Endothelial cell of umbilical vein (primary cell): Measurements from ENCODE around the gene FHOD3. TPM values are rescaled to one million over a fixed set of nuclear protein-coding genes. Genes with fewer than 3 reads are reported as not detected.

Experiments
- BruUV-seq: library from RNA; stranded (reverse); fragments of 400-500 nt; replicated peaks from 2 replicates; lab custom pipeline; 2021; lab: Mats Ljungman, UMichigan
- CTCF ChIA-PET: fragments of 300-600, 350-600 bp; sonication (Branson Sonifier 250); formaldehyde crosslinking; loops from one replicate; lab custom pipeline; 2021; ENCODE audit warnings: antibody characterized with exemption, inconsistent platforms; lab: Charles Lee
- POLR2A ChIA-PET: fragments of 300-600, 350-600 bp; sonication (Branson Sonifier 250); formaldehyde crosslinking; loops from one replicate; lab custom pipeline; 2021; ENCODE audit warnings: antibody characterized with exemption, inconsistent platforms; lab: Charles Lee
- DNase-seq: peaks from one replicate; pipeline ENCODE4 v3.0.0-alpha.2; 2011; ENCODE audit warnings: low read depth, low spot score
- FAIRE-seq: peaks from 2 replicates; lab custom pipeline; 2011; peaks lifted over from hg19 to GRCh38; lab: Jason Lieb, UNC
- H2AFZ ChIP-seq: 2 replicates; pipeline ENCODE4 v1.6.0; 2012; ENCODE audit warnings: low read depth, low read length, control low read depth, inconsistent platforms
- H3K27ac ChIP-seq: 2 replicates; pipeline ENCODE4 v1.5.1; 2011; ENCODE audit warnings: low read depth, mild to moderate bottlenecking, control low read depth, low read length, moderate library complexity; ENCODE audit not compliant: insufficient read depth
- H3K27me3 ChIP-seq, 2 experiments: 2 replicates each; pipeline versions ENCODE4 v1.6.0 to v1.6.1; 2011; ENCODE audit warnings: low read length in 2 of 2, mixed read lengths in 1 of 2; ENCODE audit not compliant: control insufficient read depth in 2 of 2, insufficient read depth in 2 of 2
- H3K36me3 ChIP-seq, 2 experiments: 2 replicates in 1 of 2; 3 replicates in 1 of 2; pipeline ENCODE4 v1.5.1; 2011; ENCODE audit warnings: low read length in 2 of 2, mild to moderate bottlenecking in 1 of 2, moderate library complexity in 1 of 2; ENCODE audit not compliant: control insufficient read depth in 2 of 2, insufficient read depth in 2 of 2; ENCODE audit errors: extremely low read depth in 1 of 2
- H3K4me1 ChIP-seq: 3 replicates; pipeline ENCODE4 v1.5.1; 2011; ENCODE audit warnings: mild to moderate bottlenecking, low read length; ENCODE audit not compliant: control insufficient read depth, insufficient read depth; ENCODE audit errors: extremely low read depth
- H3K4me2 ChIP-seq: 2 replicates; pipeline ENCODE4 v1.6.1; 2011; ENCODE audit warnings: low read length, control low read depth, mixed read lengths; ENCODE audit not compliant: insufficient read depth
- H3K4me3 ChIP-seq, 3 experiments: fragments of 200-600 bp in 1 of 3; sonication (generic), shearing (Covaris generic) in 1 of 3; replicated peaks in 1 of 3; 2 replicates each; pipeline ENCODE4 v1.5.1; 2011 to 2016; ENCODE audit warnings: control low read depth in 3 of 3, low read length in 3 of 3, mild to moderate bottlenecking in 2 of 3, inconsistent platforms in 1 of 3, low read depth in 1 of 3, moderate library complexity in 1 of 3; ENCODE audit not compliant: insufficient read depth in 1 of 3
- H3K79me2 ChIP-seq: 2 replicates; pipeline ENCODE4 v1.6.0; 2012; ENCODE audit warnings: low read length, inconsistent platforms; ENCODE audit not compliant: control insufficient read depth, insufficient read depth
- H3K9ac ChIP-seq: replicated peaks from 2 replicates; pipeline ENCODE3; 2011; ENCODE audit warnings: low read length, control low read depth; ENCODE audit not compliant: insufficient read depth; ENCODE audit errors: extremely low read depth
- H3K9me1 ChIP-seq: replicated peaks from 3 replicates; pipeline ENCODE4 v1.6.0; 2011; ENCODE audit warnings: mild to moderate bottlenecking, low read length; ENCODE audit not compliant: control insufficient read depth, insufficient read depth; ENCODE audit errors: extremely low read depth
- H3K9me3 ChIP-seq: replicated peaks from 2 replicates; pipeline ENCODE4 v1.5.1; 2012; ENCODE audit warnings: low read length, inconsistent platforms; ENCODE audit not compliant: control insufficient read depth, insufficient read depth
- H4K20me1 ChIP-seq: replicated peaks from 2 replicates; pipeline ENCODE3; 2011; ENCODE audit warnings: mild to moderate bottlenecking, low read length; ENCODE audit not compliant: control insufficient read depth, insufficient read depth; ENCODE audit errors: extremely low read depth
- CTCF ChIP-seq, 2 donors: IDR thresholded peaks; 1 replicate in 1 of 2; 2 replicates in 1 of 2; pipeline ENCODE4 v1.5.1; 2011; ENCODE audit warnings: low read length in 2 of 2, mild to moderate bottlenecking in 2 of 2, moderate library complexity in 2 of 2, control low read depth in 1 of 2, inconsistent platforms in 1 of 2, low read depth in 1 of 2; ENCODE audit not compliant: insufficient read depth in 1 of 2; ENCODE audit errors: extremely low read depth in 1 of 2
- EZH2 ChIP-seq: IDR thresholded peaks from 2 replicates; pipeline ENCODE4 v1.6.1; 2012; ENCODE audit warnings: borderline replicate concordance, low read depth, mild to moderate bottlenecking, moderate library complexity, low read length, inconsistent platforms; ENCODE audit not compliant: severe bottlenecking
- FOS ChIP-seq: IDR thresholded peaks from 2 replicates; pipeline ENCODE4 v1.6.1; 2011; ENCODE audit warnings: mild to moderate bottlenecking, low read length, moderate library complexity, borderline replicate concordance; ENCODE audit not compliant: insufficient read depth
- GATA2 ChIP-seq: IDR thresholded peaks from 2 replicates; pipeline ENCODE4 v1.7.0; 2011; ENCODE audit warnings: low read depth, mild to moderate bottlenecking, moderate library complexity, mixed read lengths, low read length; ENCODE audit not compliant: insufficient read length, insufficient read depth
- JUN ChIP-seq: IDR thresholded peaks from 2 replicates; pipeline ENCODE4 v1.6.1; 2011; ENCODE audit warnings: borderline replicate concordance, low read depth; ENCODE audit not compliant: insufficient read length, insufficient read depth
- MYC ChIP-seq: IDR thresholded peaks from one replicate; pipeline ENCODE4 v1.6.1; 2011; ENCODE audit warnings: mild to moderate bottlenecking, low read depth, low read length
- POLR2A ChIP-seq: IDR thresholded peaks from 2 replicates; pipeline ENCODE4 v1.6.1; 2012; ENCODE audit warnings: low read depth, mild to moderate bottlenecking, control low read depth, low read length
- POLR2AphosphoS5 ChIP-seq: IDR thresholded peaks from 2 replicates; pipeline ENCODE4 v1.6.1; 2012; ENCODE audit warnings: low read depth, mild to moderate bottlenecking, control low read depth, low read length, moderate library complexity; ENCODE audit not compliant: insufficient read depth
- dilution Hi-C: fragments of 300-500 bp; cut with MboI; formaldehyde crosslinking; loops from one replicate; pipeline ENCODE4 v1.15.0; 2019; ENCODE audit warnings: low sequenced_read_pairs; ENCODE audit not compliant: extremely low pct_ligation_motif_present
- intact Hi-C: fragments of 100-400 bp; cut with micrococcal nuclease; formaldehyde crosslinking; loops from one replicate; pipeline ENCODE4 v1.10.0; 2022
- polyA plus RNA-seq, 4 experiments: library from polyadenylated mRNA; depleted of rRNA in 3 of 4; stranded (reverse) in 3 of 4; unstranded in 1 of 4; fragments of >200 nt; gene quantifications; 2 replicates each; pipeline versions ENCODE4 v1.2.1 to v1.2.3, GENCODE V29; 2011 to 2012; ENCODE audit warnings: missing spikeins in 1 of 4
- total RNA-seq: library from RNA; stranded (reverse); gene quantifications from 2 replicates; pipeline ENCODE4 v1.2.3, GENCODE V29; 2021
- TF ChIP-seq, protein P1 (sequence below): IDR thresholded peaks from 2 replicates; pipeline ENCODE4 v1.6.1; 2011; ENCODE audit not compliant: insufficient read depth, insufficient read length

FHOD3 gene
- total and polyA plus RNA-seq, 2 donors (not counting 3 experiments of a cell fraction or from before 2014, with no cell fraction given): 0.06 to 1.5 TPM

GRCh38 chr18:36459203-36459602 is 161.7 kb downstream of the FHOD3 start:
- H3K9ac ChIP-seq: no peak overlapping the region
- no peaks in the 10 kb centered on the region for H3K9me3 ChIP-seq
- H3K79me2 ChIP-seq: no peaks in the 10 kb centered on the region
- intact Hi-C loops: no loop called here
- H3K9me1 ChIP-seq: no peaks in the 10 kb centered on the region
- H3K4me3 ChIP-seq: no peak overlapping the region
- H3K36me3 ChIP-seq: no peaks in the 10 kb centered on the region
- peaks cover 0 to 2% of the 10 kb centered on the region in 2 experiments for H3K27me3 ChIP-seq
- CTCF ChIA-PET: interaction anchor here (0.9 to 1.6 kb wide), 3 partner anchors 12 to 229 kb away, joined by 3 read pairs; no protein-coding TSS in a partner anchor
- FAIRE-seq (no peak), DNase-seq (no peak)
- dilution Hi-C loops: no loop called here
- H3K4me2 ChIP-seq: no peak overlapping the region
- TF ChIP-seq, protein P1, sequence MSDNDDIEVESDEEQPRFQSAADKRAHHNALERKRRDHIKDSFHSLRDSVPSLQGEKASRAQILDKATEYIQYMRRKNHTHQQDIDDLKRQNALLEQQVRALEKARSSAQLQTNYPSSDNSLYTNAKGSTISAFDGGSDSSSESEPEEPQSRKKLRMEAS: no peak
- no peak for TF ChIP-seq JUN
- no peak for TF ChIP-seq FOS
- no peak for TF ChIP-seq GATA2
- no peak for TF ChIP-seq POLR2A
- no peak for TF ChIP-seq POLR2AphosphoS5
- no peak for TF ChIP-seq EZH2
- TF ChIP-seq MYC: no peak
- no peak for TF ChIP-seq CTCF (IDR thresholded peaks at IDR 0.05; ENCODE audit: extremely low read depth in 1 of 2, insufficient read depth in 1 of 2, low read depth in 1 of 2, low read length in 2 of 2)
- H2AFZ ChIP-seq: no peak overlapping the region
- POLR2A ChIA-PET: no interaction called here
- no peaks in the 10 kb centered on the region for H3K4me1 ChIP-seq
- H4K20me1 ChIP-seq: no peaks in the 10 kb centered on the region
- BruUV-seq: no TSS peak
- no peak overlapping the region for H3K27ac ChIP-seq
